Endothelial cell of umbilical vein (primary cell): ENCODE results near the gene ZHX3. TPM values are rescaled to one million over a fixed set of nuclear protein-coding genes. Genes with fewer than 3 reads are reported as not detected.

ENCODE experiments used
- BruUV-seq: library from RNA; stranded (reverse); fragments of 400-500 nt; replicated peaks from 2 replicates; lab custom pipeline; 2021; lab: Mats Ljungman, UMichigan
- CTCF ChIA-PET: fragments of 300-600, 350-600 bp; sonication (Branson Sonifier 250); formaldehyde crosslinking; loops from one replicate; lab custom pipeline; 2021; ENCODE audit warnings: antibody characterized with exemption, inconsistent platforms; lab: Charles Lee
- POLR2A ChIA-PET: fragments of 300-600, 350-600 bp; sonication (Branson Sonifier 250); formaldehyde crosslinking; loops from one replicate; lab custom pipeline; 2021; ENCODE audit warnings: antibody characterized with exemption, inconsistent platforms; lab: Charles Lee
- DNase-seq: peaks from one replicate; pipeline ENCODE4 v3.0.0-alpha.2; 2011; ENCODE audit warnings: low read depth, low spot score
- FAIRE-seq: peaks from 2 replicates; lab custom pipeline; 2011; peaks lifted over from hg19 to GRCh38; lab: Jason Lieb, UNC
- H2AFZ ChIP-seq: 2 replicates; pipeline ENCODE4 v1.6.0; 2012; ENCODE audit warnings: low read depth, low read length, control low read depth, inconsistent platforms
- H3K27ac ChIP-seq: 2 replicates; pipeline ENCODE4 v1.5.1; 2011; ENCODE audit warnings: low read depth, mild to moderate bottlenecking, control low read depth, low read length, moderate library complexity; ENCODE audit not compliant: insufficient read depth
- H3K27me3 ChIP-seq, 2 experiments: 2 replicates each; pipeline versions ENCODE4 v1.6.0 to v1.6.1; 2011; ENCODE audit warnings: low read length in 2 of 2, mixed read lengths in 1 of 2; ENCODE audit not compliant: control insufficient read depth in 2 of 2, insufficient read depth in 2 of 2
- H3K36me3 ChIP-seq, 2 experiments: 2 replicates in 1 of 2; 3 replicates in 1 of 2; pipeline ENCODE4 v1.5.1; 2011; ENCODE audit warnings: low read length in 2 of 2, mild to moderate bottlenecking in 1 of 2, moderate library complexity in 1 of 2; ENCODE audit not compliant: control insufficient read depth in 2 of 2, insufficient read depth in 2 of 2; ENCODE audit errors: extremely low read depth in 1 of 2
- H3K4me1 ChIP-seq: 3 replicates; pipeline ENCODE4 v1.5.1; 2011; ENCODE audit warnings: mild to moderate bottlenecking, low read length; ENCODE audit not compliant: control insufficient read depth, insufficient read depth; ENCODE audit errors: extremely low read depth
- H3K4me2 ChIP-seq: 2 replicates; pipeline ENCODE4 v1.6.1; 2011; ENCODE audit warnings: low read length, control low read depth, mixed read lengths; ENCODE audit not compliant: insufficient read depth
- H3K4me3 ChIP-seq, 3 experiments: fragments of 200-600 bp in 1 of 3; sonication (generic), shearing (Covaris generic) in 1 of 3; replicated peaks in 1 of 3; 2 replicates each; pipeline ENCODE4 v1.5.1; 2011 to 2016; ENCODE audit warnings: control low read depth in 3 of 3, low read length in 3 of 3, mild to moderate bottlenecking in 2 of 3, inconsistent platforms in 1 of 3, low read depth in 1 of 3, moderate library complexity in 1 of 3; ENCODE audit not compliant: insufficient read depth in 1 of 3
- H3K79me2 ChIP-seq: 2 replicates; pipeline ENCODE4 v1.6.0; 2012; ENCODE audit warnings: low read length, inconsistent platforms; ENCODE audit not compliant: control insufficient read depth, insufficient read depth
- H3K9ac ChIP-seq: replicated peaks from 2 replicates; pipeline ENCODE3; 2011; ENCODE audit warnings: low read length, control low read depth; ENCODE audit not compliant: insufficient read depth; ENCODE audit errors: extremely low read depth
- H3K9me1 ChIP-seq: replicated peaks from 3 replicates; pipeline ENCODE4 v1.6.0; 2011; ENCODE audit warnings: mild to moderate bottlenecking, low read length; ENCODE audit not compliant: control insufficient read depth, insufficient read depth; ENCODE audit errors: extremely low read depth
- H3K9me3 ChIP-seq: replicated peaks from 2 replicates; pipeline ENCODE4 v1.5.1; 2012; ENCODE audit warnings: low read length, inconsistent platforms; ENCODE audit not compliant: control insufficient read depth, insufficient read depth
- H4K20me1 ChIP-seq: replicated peaks from 2 replicates; pipeline ENCODE3; 2011; ENCODE audit warnings: mild to moderate bottlenecking, low read length; ENCODE audit not compliant: control insufficient read depth, insufficient read depth; ENCODE audit errors: extremely low read depth
- EZH2 ChIP-seq: IDR thresholded peaks from 2 replicates; pipeline ENCODE4 v1.6.1; 2012; ENCODE audit warnings: borderline replicate concordance, low read depth, mild to moderate bottlenecking, moderate library complexity, low read length, inconsistent platforms; ENCODE audit not compliant: severe bottlenecking
- FOS ChIP-seq: IDR thresholded peaks from 2 replicates; pipeline ENCODE4 v1.6.1; 2011; ENCODE audit warnings: mild to moderate bottlenecking, low read length, moderate library complexity, borderline replicate concordance; ENCODE audit not compliant: insufficient read depth
- GATA2 ChIP-seq: IDR thresholded peaks from 2 replicates; pipeline ENCODE4 v1.7.0; 2011; ENCODE audit warnings: low read depth, mild to moderate bottlenecking, moderate library complexity, mixed read lengths, low read length; ENCODE audit not compliant: insufficient read length, insufficient read depth
- MYC ChIP-seq: IDR thresholded peaks from one replicate; pipeline ENCODE4 v1.6.1; 2011; ENCODE audit warnings: mild to moderate bottlenecking, low read depth, low read length
- POLR2A ChIP-seq: IDR thresholded peaks from 2 replicates; pipeline ENCODE4 v1.6.1; 2012; ENCODE audit warnings: low read depth, mild to moderate bottlenecking, control low read depth, low read length
- POLR2AphosphoS5 ChIP-seq: IDR thresholded peaks from 2 replicates; pipeline ENCODE4 v1.6.1; 2012; ENCODE audit warnings: low read depth, mild to moderate bottlenecking, control low read depth, low read length, moderate library complexity; ENCODE audit not compliant: insufficient read depth
- dilution Hi-C: fragments of 300-500 bp; cut with MboI; formaldehyde crosslinking; loops from one replicate; pipeline ENCODE4 v1.15.0; 2019; ENCODE audit warnings: low sequenced_read_pairs; ENCODE audit not compliant: extremely low pct_ligation_motif_present
- intact Hi-C: fragments of 100-400 bp; cut with micrococcal nuclease; formaldehyde crosslinking; loops from one replicate; pipeline ENCODE4 v1.10.0; 2022
- polyA plus RNA-seq, 4 experiments: library from polyadenylated mRNA; depleted of rRNA in 3 of 4; stranded (reverse) in 3 of 4; unstranded in 1 of 4; fragments of >200 nt; gene quantifications; 2 replicates each; pipeline versions ENCODE4 v1.2.1 to v1.2.3, GENCODE V29; 2011 to 2012; ENCODE audit warnings: missing spikeins in 1 of 4
- total RNA-seq: library from RNA; stranded (reverse); gene quantifications from 2 replicates; pipeline ENCODE4 v1.2.3, GENCODE V29; 2021
- TF ChIP-seq, protein P1 (sequence below), 2 donors: IDR thresholded peaks; 1 replicate in 1 of 2; 2 replicates in 1 of 2; pipeline ENCODE4 v1.5.1; 2011; ENCODE audit warnings: low read length in 2 of 2, mild to moderate bottlenecking in 2 of 2, moderate library complexity in 2 of 2, control low read depth in 1 of 2, inconsistent platforms in 1 of 2, low read depth in 1 of 2; ENCODE audit not compliant: insufficient read depth in 1 of 2; ENCODE audit errors: extremely low read depth in 1 of 2

Gene ZHX3
- total and polyA plus RNA-seq, 2 donors (not counting 3 experiments of a cell fraction or from before 2014, with no cell fraction given), result 7.4 to 17.8 TPM

DNA sequence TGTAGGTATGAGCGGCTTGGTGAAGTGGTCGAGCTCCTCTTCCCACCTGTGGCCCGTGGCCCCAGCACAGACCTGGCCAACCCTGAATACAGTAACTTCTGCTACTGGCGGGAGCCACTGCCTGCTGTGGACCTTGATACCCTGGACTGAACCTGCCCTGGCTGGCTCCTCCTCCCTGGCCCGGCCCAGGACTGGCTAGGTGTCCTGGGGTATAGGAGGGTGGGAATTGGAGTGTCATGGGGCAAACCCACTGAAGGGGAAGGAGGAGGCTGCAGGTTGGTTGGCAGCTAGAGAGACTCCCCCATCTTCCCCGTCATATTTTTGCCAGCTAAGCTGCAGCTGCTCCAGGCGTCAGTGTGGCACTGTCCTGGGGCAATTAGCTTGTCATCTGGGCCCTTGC, 41.2 kb upstream of the ZHX3 start:
- Histone ChIP-seq H3K4me2 (no peak overlapping the region), H3K4me1 (no peaks in the 10 kb centered on the region), H3K9me1 (no peaks in the 10 kb centered on the region), H3K27me3 (no peaks in the 10 kb centered on the region), H3K4me3 (no peak overlapping the region), H3K9ac (no peak overlapping the region), H3K27ac (no peak overlapping the region), H3K79me2 (no peaks in the 10 kb centered on the region), H3K36me3 (no peaks in the 10 kb centered on the region), H3K9me3 (no peaks in the 10 kb centered on the region), H4K20me1 (no peaks in the 10 kb centered on the region), H2AFZ (no peak overlapping the region)
- dilution Hi-C loops, result no loop called here
- ChIA-PET CTCF (interaction anchor here (0.6 to 1.7 kb wide), 7 partner anchors 9 to 186 kb away, joined by 3 to 8 read pairs (median 4); partner anchors contain the start of gene LPIN3), POLR2A (interaction anchor here (0.7 kb wide), 1 partner anchor 29 kb away, joined by 6 read pairs; no protein-coding TSS in a partner anchor)
- no peak for FAIRE-seq
- no peak for TF ChIP-seq POLR2A
- DNase-seq, result no peak
- BruUV-seq, result no TSS peak
- intact Hi-C loops, result no loop called here

DNA sequence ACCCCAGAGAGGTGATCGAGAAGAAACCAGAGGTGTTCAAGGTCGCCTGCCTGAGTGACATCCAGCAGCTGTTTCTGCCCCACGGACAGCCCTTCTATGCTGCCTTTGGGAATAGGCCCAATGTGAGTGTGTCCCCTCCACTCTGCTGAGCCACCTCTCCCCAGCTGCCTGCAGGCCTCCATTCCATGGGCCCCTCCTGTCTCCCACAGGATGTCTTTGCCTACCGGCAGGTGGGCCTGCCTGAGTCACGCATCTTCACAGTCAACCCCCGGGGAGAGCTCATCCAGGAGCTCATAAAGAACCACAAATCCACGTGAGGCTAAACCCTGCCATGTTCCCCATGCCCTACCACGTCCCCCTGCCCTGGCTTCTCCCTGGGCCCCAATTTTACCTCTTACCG, 40.7 kb upstream of the ZHX3 start:
- no peaks in the 10 kb centered on the region for H3K36me3 ChIP-seq
- H2AFZ ChIP-seq, result no peak overlapping the region
- H3K79me2 ChIP-seq, result no peaks in the 10 kb centered on the region
- ChIA-PET CTCF (interaction anchor here (0.6 to 1.7 kb wide), 7 partner anchors 9 to 186 kb away, joined by 3 to 8 read pairs (median 4); partner anchors contain the start of gene LPIN3), POLR2A (interaction anchor here (0.7 kb wide), 1 partner anchor 29 kb away, joined by 6 read pairs; no protein-coding TSS in a partner anchor)
- no peak overlapping the region for H3K4me3 ChIP-seq
- intact Hi-C loops, result no loop called here
- no peak overlapping the region for H3K27ac ChIP-seq
- H3K4me1 ChIP-seq, result no peaks in the 10 kb centered on the region
- H3K9ac ChIP-seq, result no peak overlapping the region
- no peak for DNase-seq
- no TSS peak for BruUV-seq
- H3K9me1 ChIP-seq, result no peaks in the 10 kb centered on the region
- no peaks in the 10 kb centered on the region for H4K20me1 ChIP-seq
- dilution Hi-C loops, result no loop called here
- H3K4me2 ChIP-seq, result no peak overlapping the region
- TF ChIP-seq MYC, result no peak
- no peak for TF ChIP-seq GATA2
- TF ChIP-seq FOS, result no peak
- no peak for TF ChIP-seq EZH2
- TF ChIP-seq, protein P1, sequence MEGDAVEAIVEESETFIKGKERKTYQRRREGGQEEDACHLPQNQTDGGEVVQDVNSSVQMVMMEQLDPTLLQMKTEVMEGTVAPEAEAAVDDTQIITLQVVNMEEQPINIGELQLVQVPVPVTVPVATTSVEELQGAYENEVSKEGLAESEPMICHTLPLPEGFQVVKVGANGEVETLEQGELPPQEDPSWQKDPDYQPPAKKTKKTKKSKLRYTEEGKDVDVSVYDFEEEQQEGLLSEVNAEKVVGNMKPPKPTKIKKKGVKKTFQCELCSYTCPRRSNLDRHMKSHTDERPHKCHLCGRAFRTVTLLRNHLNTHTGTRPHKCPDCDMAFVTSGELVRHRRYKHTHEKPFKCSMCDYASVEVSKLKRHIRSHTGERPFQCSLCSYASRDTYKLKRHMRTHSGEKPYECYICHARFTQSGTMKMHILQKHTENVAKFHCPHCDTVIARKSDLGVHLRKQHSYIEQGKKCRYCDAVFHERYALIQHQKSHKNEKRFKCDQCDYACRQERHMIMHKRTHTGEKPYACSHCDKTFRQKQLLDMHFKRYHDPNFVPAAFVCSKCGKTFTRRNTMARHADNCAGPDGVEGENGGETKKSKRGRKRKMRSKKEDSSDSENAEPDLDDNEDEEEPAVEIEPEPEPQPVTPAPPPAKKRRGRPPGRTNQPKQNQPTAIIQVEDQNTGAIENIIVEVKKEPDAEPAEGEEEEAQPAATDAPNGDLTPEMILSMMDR (IDR thresholded peaks at IDR 0.05; ENCODE audit: extremely low read depth in 1 of 2, insufficient read depth in 1 of 2, low read depth in 1 of 2, low read length in 2 of 2), result no peak
- no peak for TF ChIP-seq POLR2A
- no peak for TF ChIP-seq POLR2AphosphoS5
- FAIRE-seq, result no peak
- H3K9me3 ChIP-seq, result no peaks in the 10 kb centered on the region
- no peaks in the 10 kb centered on the region for H3K27me3 ChIP-seq
